Uterus (tissue), 2 donors: ENCODE data around the gene RBM26.

ENCODE experiments used
- POLR2A ChIP-seq, 2 donors: fragments of 450-650 bp; IDR thresholded peaks; one replicate each; pipeline ENCODE4 v1.6.1; 2016; ENCODE audit warnings: antibody characterized with exemption in 2 of 2, mild to moderate bottlenecking in 1 of 2, moderate library complexity in 1 of 2
- TF ChIP-seq, protein P1 (sequence below), 4 experiments: fragments of 200-600 bp in 2 of 4; fragments of 450-650 bp in 2 of 4; sonication (generic) in 2 of 4; IDR thresholded peaks; one replicate each; pipeline ENCODE4 v1.5.1; 2016 to 2019; ENCODE audit warnings: antibody characterized with exemption in 4 of 4, mild to moderate bottlenecking in 2 of 4, moderate library complexity in 1 of 4

DNA sequence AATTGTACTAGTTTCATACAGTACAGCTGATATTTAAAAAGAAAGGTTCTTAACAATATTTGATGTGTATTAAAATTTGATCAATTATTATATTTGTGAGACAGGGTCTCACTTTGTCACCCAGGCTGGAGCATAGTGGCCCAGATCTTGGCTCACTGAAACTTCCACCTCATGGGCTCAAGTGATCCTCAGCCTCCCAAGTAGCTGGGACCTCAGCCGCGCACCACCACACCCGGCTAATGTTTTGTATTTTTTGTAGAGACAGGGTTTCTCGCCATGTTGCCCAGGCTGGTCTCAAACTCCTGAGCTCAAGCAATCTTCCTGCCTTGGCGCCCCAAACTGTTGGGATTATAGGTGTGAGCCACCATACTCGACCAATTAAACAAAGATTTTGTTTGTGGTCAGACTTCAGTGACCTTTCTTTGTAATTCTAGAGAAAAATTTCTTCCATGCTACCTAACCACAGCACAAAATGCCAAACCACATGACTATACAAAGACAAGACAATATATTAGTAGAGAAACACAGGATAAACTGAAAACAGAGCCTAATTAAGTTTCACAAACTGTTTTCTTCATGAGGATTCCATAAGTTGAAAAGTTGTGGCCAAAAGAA is 59.6 kb downstream of the RBM26 start:
- TF ChIP-seq, protein P1, sequence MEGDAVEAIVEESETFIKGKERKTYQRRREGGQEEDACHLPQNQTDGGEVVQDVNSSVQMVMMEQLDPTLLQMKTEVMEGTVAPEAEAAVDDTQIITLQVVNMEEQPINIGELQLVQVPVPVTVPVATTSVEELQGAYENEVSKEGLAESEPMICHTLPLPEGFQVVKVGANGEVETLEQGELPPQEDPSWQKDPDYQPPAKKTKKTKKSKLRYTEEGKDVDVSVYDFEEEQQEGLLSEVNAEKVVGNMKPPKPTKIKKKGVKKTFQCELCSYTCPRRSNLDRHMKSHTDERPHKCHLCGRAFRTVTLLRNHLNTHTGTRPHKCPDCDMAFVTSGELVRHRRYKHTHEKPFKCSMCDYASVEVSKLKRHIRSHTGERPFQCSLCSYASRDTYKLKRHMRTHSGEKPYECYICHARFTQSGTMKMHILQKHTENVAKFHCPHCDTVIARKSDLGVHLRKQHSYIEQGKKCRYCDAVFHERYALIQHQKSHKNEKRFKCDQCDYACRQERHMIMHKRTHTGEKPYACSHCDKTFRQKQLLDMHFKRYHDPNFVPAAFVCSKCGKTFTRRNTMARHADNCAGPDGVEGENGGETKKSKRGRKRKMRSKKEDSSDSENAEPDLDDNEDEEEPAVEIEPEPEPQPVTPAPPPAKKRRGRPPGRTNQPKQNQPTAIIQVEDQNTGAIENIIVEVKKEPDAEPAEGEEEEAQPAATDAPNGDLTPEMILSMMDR (IDR thresholded peaks at IDR 0.05): no peak
- no peak for TF ChIP-seq POLR2A (IDR thresholded peaks at IDR 0.05)
